HG02798 (cell line): ENCODE measurements around the gene LARP1.
"Not testable (repeated sequence)": the region's sequence is repeated elsewhere in the genome, so short reads cannot be mapped to it uniquely, and the experiment has no call there.

ENCODE experiments used
- ATAC-seq: cut with Tn5 transposase; IDR thresholded peaks from one replicate; pipeline ENCODE4 v1.9.1; 2021; ENCODE audit warnings: mild to moderate bottlenecking; ENCODE audit not compliant: unreplicated experiment, poor library complexity

LARP1 gene

GRCh38 chr5:154734370-154735248 lies 20.6 kb upstream of the LARP1 start:
- no peak for ATAC-seq

DNA sequence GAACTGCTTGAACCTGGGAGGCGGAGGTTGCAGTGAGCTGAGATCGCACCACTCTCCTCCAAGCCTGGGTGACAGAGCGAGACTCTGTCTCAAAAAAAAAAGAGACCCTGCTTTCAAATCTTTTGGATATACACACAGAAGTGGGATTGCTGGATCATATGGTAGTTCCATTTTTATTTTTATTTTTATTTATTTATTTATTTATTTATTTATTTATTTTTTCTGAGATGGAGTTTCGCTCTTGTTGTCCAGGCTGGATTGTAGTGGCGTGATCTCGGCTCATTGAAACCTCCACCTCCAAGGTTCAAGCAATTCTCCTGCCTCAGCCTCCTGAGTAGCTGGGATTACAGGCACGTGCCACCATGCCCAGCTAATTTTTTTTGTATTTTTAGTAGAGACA lies 19.8 kb upstream of the LARP1 start:
- not testable (repeated sequence) for ATAC-seq

GRCh38 chr5:154736372-154736771 lies 18.8 kb upstream of the LARP1 start:
- not testable (repeated sequence) for ATAC-seq

GRCh38 chr5:154737667-154738320 lies 17.4 kb upstream of the LARP1 start:
- no peak for ATAC-seq

DNA sequence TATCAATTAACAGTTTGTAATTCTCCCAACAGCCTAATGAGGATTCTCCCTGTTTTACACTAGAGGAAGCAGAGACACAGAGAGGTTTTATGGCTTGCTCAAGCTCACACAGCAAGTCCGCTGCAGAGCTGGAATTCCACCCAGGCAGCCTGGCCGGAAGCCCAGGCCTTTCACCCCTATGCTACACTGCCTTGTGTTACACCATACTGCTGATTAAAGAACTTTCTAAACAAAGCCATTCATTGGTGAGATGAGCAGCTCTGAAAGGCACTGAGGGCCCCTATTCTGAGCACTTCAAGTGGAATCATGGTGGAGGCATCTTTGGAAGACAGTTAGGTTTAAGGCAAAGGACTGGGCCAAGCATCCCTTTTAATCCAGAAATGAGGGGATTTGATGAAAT lies 14.7 kb upstream of the LARP1 start:
- no peak for ATAC-seq

- no peak for ATAC-seq
Observed at GRCh38 chr5:154740957-154741356, 14.2 kb upstream of the LARP1 start.

DNA sequence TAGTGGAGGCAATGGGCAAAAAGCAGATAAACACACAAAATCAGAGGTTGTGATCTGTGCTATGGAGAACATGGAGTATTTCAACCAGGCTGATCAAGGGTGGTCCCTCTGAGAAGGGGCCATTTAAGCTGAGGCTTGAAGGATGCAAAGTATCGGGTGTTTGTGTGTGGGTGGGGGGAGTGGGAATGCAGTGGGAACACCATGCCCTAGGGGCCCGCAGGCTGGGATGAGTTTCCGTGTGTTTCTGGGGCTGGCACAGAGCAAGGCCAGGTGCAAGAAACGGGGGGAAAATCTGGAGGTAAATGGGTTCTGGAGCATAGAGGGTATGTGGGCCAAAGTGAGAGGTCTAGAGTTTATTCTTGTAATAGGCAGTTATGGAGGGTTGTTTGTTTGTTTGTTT lies 13.8 kb upstream of the LARP1 start:
- no peak for ATAC-seq

- ATAC-seq, result no peak
Observed at GRCh38 chr5:154743812-154744211, 11.4 kb upstream of the LARP1 start.

DNA sequence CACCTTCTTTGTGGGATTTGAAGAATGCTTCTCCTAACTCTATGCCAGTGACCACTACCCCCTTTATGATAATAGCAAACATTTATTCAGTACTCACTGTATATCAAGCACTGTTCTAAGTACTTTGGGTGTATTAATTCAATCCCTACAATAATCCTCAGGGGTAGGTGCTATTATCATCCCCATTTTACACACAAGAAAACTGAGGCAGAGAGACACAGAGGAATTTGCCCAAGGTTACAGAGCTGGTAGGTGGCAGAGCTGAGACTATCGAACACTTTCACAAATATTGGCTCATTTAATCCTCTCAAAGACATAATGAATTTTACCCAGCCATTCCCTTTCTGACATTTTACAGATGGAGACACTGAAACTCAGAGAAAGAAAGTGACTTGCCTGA lies 9.8 kb upstream of the LARP1 start:
- ATAC-seq, result no peak

DNA sequence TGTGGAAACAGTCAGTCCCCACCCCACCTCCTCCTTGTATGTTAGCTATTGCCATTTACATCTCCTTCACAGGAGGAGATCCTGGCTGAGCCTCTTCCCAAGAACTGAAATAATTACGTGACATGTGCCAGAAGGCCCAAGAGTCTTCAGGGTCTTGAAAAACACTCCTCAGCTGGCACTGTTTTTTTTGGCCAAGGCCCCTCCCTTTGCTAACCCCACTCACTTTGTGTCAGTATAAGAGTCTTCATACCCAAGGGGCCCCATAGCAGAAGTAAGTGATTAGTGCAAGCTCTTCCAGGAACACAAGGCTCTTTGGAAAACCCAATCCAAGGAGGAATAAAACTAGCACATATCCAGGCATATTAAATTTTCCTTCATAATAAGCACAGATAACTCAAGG lies 5.7 kb upstream of the LARP1 start:
- no peak for ATAC-seq

DNA sequence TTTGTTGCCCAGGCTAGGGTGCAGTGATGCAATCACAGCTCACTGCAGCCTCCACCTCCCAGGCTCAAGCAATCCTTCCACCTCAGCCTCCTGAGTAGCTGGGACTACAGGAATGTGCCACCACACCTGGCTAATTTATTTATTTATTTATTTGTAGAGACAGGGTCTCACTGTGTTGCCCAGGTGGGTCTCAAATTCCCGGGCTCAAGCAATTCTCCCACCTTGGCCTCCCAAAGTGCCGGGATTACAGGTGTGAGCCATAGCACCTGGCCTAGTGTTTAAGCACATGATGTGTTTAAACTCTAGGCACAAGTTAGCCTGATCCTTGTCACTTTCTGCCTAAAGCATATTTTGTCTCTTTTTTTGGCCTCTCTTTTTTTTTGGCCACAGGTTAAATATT lies 4.5 kb upstream of the LARP1 start:
- not testable (repeated sequence) for ATAC-seq

GRCh38 chr5:154751854-154752253 lies 3.3 kb upstream of the LARP1 start:
- no peak for ATAC-seq

DNA sequence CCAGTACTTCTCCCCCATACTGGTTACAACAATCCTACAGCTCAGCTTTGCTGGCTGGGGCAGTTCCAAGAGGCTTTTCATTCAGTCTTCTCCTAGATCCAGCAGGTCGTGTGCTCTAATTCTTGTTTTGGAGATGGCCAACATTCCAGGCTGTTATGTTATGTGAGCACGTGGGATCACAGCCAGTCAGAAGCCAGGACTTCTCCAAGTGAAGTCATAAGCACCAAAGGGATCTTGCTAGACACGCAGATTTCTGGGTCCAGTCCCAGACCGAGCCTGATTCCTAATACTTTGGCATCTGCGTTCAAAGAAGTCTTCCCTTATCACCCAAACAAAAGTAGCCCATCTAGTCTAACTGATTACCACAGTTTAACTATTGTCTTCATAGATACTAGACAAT lies 1.4 kb upstream of the LARP1 start:
- ATAC-seq, result no peak

- peak; percentile 87 for ATAC-seq
Observed at GRCh38 chr5:154754460-154755360, 467 bp upstream of the LARP1 start.

DNA sequence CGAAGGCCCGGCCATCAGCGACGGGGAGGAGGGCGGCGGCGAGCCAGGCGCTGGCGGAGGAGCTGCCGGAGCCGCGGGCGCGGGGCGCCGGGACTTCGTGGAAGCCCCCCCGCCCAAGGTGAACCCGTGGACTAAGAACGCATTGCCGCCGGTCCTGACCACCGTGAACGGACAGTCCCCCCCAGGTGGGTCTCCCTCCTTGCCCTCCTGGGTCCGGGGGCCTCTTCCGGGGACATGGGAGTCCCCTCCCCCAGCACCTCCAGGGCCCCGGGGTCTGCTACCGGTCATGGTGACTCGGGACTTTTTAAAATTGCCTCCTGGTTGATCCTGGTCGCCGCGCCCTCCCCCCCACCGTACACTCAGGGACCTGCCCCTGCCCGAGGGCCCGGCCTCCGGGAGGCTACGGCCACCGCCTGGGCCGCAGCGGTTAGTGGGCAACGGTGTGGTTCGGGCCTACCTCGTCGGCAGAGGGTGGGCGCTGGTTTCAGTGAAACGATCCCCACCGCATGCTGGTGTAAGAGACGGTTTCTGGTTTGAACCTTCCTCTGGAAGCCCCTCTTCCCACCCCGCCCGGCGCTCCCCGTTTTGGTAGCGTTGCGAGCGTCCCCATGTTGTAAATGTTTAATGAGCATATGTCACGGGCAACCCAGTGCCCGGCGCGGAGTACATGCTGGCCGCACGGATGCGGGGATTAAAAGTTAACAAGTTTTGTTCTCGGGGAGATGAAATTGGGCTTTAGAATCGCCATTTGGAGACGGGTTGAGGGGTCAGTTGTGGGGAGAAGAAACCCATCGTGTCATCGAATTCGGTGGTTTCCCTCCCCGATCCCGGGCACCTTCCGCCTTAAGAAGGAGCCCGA lies 1.1 kb downstream of the LARP1 start:
- ATAC-seq, result no peak

DNA sequence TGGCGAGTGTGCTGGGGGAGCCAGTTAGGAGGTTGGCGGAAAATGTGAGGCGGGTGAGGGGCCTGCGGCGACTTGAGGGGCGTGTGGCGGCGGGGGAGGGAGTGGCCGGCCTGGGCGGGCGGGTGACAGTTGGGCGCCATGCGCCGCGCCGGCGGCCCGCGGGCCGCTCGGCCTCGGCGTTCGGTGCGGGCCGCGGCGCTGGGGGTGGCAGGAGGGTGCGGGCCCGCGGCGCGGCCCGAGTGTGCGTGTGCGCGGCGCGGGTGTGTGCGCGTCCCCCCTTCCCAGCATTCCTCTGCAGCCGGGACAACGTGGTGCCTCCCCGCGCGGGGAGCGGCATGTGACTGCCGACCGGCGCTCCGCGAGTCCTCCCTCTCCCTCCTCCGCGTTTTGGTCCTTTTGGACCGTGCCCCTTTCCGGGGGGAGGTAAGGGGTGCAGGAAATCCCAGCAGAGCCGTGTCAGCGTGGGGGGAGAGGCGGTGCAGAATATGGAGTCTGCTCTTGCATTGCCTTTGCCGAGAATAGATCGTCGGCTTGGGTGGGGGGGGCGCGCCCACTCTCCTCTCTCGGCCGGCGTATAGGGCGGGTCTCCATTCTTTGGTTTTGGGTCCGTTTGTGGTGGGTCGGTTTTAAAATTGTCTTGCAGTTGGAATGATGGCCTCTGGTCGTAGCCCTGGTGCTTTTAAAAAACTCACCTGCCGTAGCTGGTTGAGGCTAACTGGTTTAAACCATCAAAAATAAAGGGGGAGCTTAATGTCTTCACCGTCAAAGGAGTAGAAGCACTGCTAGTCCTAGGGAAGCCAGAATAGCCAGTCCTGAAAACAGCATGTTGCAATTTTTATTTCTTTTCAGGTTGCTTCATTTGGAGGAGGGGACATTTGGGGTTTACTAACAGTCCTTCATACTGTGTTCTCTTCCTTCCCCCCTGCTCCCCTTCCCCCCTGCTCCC lies 2.0 kb downstream of the LARP1 start:
- ATAC-seq, result no peak

DNA sequence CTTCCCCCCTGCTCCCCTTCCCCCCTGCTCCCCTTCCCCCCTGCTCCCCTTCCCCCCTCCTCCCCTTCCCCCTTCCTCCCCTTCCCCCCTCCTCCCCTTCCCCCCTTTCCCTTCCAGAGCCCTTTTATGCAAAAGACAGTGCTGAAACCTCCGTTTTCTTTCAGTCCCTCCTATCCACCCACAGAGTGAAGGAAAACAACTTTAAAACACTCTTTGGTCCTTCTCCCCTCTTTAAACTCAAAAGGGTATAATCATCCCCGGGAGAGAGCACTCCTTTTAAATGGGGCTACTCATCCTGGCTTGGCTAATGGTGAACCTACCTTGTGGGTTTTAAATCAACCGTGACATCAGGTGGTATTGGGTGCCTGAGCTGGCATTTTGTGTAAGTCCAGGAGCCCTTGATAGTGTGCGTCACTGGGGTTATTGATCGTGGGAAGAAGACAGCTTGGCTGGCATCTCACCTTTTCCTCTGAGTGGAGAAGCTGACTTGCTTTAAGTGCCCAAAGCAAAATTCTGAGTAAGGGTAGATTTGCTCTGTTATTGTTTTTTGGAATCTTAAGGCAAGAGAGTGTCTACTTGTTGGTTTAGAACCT lies 2.7 kb downstream of the LARP1 start:
- ATAC-seq, result no peak

DNA sequence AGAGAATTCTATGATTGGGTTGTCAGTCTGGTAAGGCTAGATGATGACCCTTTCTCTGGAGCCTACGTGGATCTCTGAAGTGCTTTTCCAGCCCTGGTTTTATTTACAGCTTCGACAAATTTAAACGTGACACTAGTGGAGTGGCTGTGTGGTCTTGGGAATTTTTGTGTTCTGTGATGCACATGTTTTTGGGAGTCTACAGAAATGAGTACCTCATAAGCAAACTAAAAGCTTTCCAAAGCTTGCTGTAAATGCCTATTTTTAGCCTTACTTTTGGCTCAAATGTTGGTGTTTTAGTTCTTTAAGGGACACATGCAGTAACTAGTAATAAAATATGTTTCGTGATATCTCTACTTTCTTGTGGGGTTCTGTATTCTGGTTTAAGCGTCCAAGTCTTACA lies 3.3 kb downstream of the LARP1 start:
- no peak for ATAC-seq
